ENCODE results near the gene CABLES2. TPM values are rescaled to one million over a fixed set of nuclear protein-coding genes. Genes with fewer than 3 reads are reported as not detected.

CABLES2 gene
- total and polyA plus RNA-seq, 10 of the 15 experiments (the other 5 are each of a cell fraction or from before 2014, with no cell fraction given): 2.2 to 14.9 (median 5.3) TPM

DNA sequence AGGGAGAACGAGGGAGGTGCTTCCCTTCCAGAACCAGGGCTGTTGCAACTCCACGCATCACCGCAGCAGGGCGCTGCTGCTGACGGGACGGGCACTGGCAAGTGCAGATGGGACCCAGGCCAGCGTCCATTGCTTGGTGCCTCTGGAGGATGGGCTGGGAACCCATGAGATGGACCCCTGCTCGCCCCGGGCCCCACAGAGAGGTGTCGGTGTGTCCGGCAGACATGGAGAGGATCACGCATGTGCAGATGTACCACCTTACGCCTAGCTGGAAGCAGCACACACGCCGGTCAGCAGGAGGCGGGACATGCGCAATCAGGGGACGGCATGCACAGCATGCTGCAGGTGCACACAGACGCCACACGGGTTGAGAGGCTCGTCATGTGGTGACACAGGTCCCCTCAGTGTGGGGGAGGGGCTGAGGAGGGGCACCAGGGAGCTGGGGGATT, 5.7 kb downstream of the CABLES2 start:
- POLR2A ChIA-PET: interaction anchor here (0.6 kb wide), 1 partner anchor 285 kb away, joined by 5 read pairs; no protein-coding TSS in a partner anchor
- SMC1A ChIA-PET (ENCODE audit: uncharacterized antibody, unreplicated experiment): no interaction called here
- no peak for TF ChIP-seq ASH2L (IDR thresholded peaks at IDR 0.05; ENCODE audit: borderline replicate concordance, low read depth)
- TF ChIP-seq, protein P1, sequence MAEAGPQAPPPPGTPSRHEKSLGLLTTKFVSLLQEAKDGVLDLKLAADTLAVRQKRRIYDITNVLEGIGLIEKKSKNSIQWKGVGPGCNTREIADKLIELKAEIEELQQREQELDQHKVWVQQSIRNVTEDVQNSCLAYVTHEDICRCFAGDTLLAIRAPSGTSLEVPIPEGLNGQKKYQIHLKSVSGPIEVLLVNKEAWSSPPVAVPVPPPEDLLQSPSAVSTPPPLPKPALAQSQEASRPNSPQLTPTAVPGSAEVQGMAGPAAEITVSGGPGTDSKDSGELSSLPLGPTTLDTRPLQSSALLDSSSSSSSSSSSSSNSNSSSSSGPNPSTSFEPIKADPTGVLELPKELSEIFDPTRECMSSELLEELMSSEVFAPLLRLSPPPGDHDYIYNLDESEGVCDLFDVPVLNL (IDR thresholded peaks at IDR 0.05; ENCODE audit: low read depth, low read length): no peak
- TF ChIP-seq MYC (IDR thresholded peaks at IDR 0.05; ENCODE audit: insufficient read depth, insufficient read length, insufficient replicate concordance, low read length, severe bottlenecking): no peak
- TF ChIP-seq, protein P2, sequence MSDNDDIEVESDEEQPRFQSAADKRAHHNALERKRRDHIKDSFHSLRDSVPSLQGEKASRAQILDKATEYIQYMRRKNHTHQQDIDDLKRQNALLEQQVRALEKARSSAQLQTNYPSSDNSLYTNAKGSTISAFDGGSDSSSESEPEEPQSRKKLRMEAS (IDR thresholded peaks at IDR 0.05; ENCODE audit: low read depth, low read length): no peak
- TF ChIP-seq SMAD5 (IDR thresholded peaks at IDR 0.05; ENCODE audit: low read depth): no peak
- TF ChIP-seq RELA (IDR thresholded peaks at IDR 0.05; ENCODE audit: borderline replicate concordance, partially characterized antibody): no peak
- TF ChIP-seq, protein P3, sequence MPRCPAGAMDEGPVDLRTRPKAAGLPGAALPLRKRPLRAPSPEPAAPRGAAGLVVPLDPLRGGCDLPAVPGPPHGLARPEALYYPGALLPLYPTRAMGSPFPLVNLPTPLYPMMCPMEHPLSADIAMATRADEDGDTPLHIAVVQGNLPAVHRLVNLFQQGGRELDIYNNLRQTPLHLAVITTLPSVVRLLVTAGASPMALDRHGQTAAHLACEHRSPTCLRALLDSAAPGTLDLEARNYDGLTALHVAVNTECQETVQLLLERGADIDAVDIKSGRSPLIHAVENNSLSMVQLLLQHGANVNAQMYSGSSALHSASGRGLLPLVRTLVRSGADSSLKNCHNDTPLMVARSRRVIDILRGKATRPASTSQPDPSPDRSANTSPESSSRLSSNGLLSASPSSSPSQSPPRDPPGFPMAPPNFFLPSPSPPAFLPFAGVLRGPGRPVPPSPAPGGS (IDR thresholded peaks at IDR 0.05; ENCODE audit: borderline replicate concordance, insufficient read depth, low read depth, low read length, poor library complexity, severe bottlenecking): no peak
- no peak for TF ChIP-seq SREBF2 (IDR thresholded peaks at IDR 0.05; ENCODE audit: low read length)
- no peak for TF ChIP-seq SREBF1 (IDR thresholded peaks at IDR 0.05; ENCODE audit: low read length)
- TF ChIP-seq, protein P4, sequence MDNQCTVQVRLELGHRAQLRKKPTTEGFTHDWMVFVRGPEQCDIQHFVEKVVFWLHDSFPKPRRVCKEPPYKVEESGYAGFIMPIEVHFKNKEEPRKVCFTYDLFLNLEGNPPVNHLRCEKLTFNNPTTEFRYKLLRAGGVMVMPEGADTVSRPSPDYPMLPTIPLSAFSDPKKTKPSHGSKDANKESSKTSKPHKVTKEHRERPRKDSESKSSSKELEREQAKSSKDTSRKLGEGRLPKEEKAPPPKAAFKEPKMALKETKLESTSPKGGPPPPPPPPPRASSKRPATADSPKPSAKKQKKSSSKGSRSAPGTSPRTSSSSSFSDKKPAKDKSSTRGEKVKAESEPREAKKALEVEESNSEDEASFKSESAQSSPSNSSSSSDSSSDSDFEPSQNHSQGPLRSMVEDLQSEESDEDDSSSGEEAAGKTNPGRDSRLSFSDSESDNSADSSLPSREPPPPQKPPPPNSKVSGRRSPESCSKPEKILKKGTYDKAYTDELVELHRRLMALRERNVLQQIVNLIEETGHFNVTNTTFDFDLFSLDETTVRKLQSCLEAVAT (IDR thresholded peaks at IDR 0.05): no peak
- no peak for TF ChIP-seq TCF12 (IDR thresholded peaks at IDR 0.05; ENCODE audit: low read depth, low read length)
- no peak for TF ChIP-seq NR2F1 (conservative IDR thresholded peaks at IDR 0.05)
- no peak for TF ChIP-seq ZNF274 (IDR thresholded peaks at IDR 0.05; ENCODE audit: insufficient read depth, insufficient read length)
- TF ChIP-seq KAT2A (conservative IDR thresholded peaks at IDR 0.05; ENCODE audit: control insufficient read depth, low read depth, low read length): no peak
- TF ChIP-seq, protein P5, sequence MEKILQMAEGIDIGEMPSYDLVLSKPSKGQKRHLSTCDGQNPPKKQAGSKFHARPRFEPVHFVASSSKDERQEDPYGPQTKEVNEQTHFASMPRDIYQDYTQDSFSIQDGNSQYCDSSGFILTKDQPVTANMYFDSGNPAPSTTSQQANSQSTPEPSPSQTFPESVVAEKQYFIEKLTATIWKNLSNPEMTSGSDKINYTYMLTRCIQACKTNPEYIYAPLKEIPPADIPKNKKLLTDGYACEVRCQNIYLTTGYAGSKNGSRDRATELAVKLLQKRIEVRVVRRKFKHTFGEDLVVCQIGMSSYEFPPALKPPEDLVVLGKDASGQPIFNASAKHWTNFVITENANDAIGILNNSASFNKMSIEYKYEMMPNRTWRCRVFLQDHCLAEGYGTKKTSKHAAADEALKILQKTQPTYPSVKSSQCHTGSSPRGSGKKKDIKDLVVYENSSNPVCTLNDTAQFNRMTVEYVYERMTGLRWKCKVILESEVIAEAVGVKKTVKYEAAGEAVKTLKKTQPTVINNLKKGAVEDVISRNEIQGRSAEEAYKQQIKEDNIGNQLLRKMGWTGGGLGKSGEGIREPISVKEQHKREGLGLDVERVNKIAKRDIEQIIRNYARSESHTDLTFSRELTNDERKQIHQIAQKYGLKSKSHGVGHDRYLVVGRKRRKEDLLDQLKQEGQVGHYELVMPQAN (conservative IDR thresholded peaks at IDR 0.05): no peak
- Histone ChIP-seq H3K4me3 (no peak overlapping the region), H2AFZ (ENCODE audit: control insufficient read depth, low read depth, low read length) (no peak overlapping the region), H3K9me3 (replicated peaks; ENCODE audit: control insufficient read depth, insufficient read depth, low read length) (no peaks in the 10 kb centered on the region; the same call in 2 of the 3 replicates), H3K36me3 (ENCODE audit: control insufficient read depth in 2 of 2, insufficient read depth in 2 of 2, low read length in 1 of 2) (peaks cover 0 to 5% of the 10 kb centered on the region in 2 experiments; a peak in 2 of 4 replicates), H3K27me3 (replicated peaks in 1 of 2; ENCODE audit: control insufficient read depth in 2 of 2, insufficient read depth in 2 of 2, low read length in 1 of 2) (no peaks in the 10 kb centered on the region), H3K27ac (ENCODE audit: control insufficient read depth, insufficient read depth) (no peak overlapping the region), H4K20me1 (ENCODE audit: control insufficient read depth, insufficient read depth) (no peaks in the 10 kb centered on the region; the same call in 1 of the 2 replicates), H3K4me1 (ENCODE audit: control insufficient read depth, insufficient read depth, low read length) (peaks cover 2% of the 10 kb centered on the region; the same call in 1 of the 2 replicates), H3K79me2 (ENCODE audit: control insufficient read depth, insufficient read depth, low read length) (peaks cover 10% of the 10 kb centered on the region), H3K9ac (ENCODE audit: control insufficient read depth, insufficient read depth, low read length) (no peak overlapping the region), H3K4me2 (ENCODE audit: control insufficient read depth, insufficient read depth) (no peak overlapping the region)
- RAD21 ChIA-PET (ENCODE audit: unreplicated experiment): no interaction called here
- no peak for FAIRE-seq
- intact Hi-C loops (cut with micrococcal nuclease; ENCODE audit: unreplicated experiment): no loop called here
- CTCF ChIA-PET: no interaction called here
- in situ Hi-C loops (cut with MboI): no loop called here
- 85% methylated on average over 21 of the region's 21 CpGs for WGBS (ENCODE audit: insufficient coverage, insufficient replicate concordance, low lambda C conversion rate, missing lambda C conversion rate)
- DNase-seq (ENCODE audit: low read depth, low spot score): no peak
- no TSS peak for BruUV-seq (replicated peaks)
- ATAC-seq: no peak
